LNCaP clone FGC (cell line): ENCODE results near the gene MGAT4D.
"Not testable (repeated sequence)": the region's sequence is repeated elsewhere in the genome, so short reads cannot be mapped to it uniquely, and the experiment has no call there.

Source experiments
- DNase-seq: peaks from one replicate; pipeline ENCODE4 v3.0.0-alpha.2; 2011; ENCODE audit warnings: low read depth
- H3K4me3 ChIP-seq: 2 replicates; pipeline ENCODE4 v1.5.1; 2011; ENCODE audit warnings: mild to moderate bottlenecking, low read depth, low read length, control low read depth
- CTCF ChIP-seq: IDR thresholded peaks from 2 replicates; pipeline ENCODE4 v1.5.1; 2012; ENCODE audit warnings: mild to moderate bottlenecking; ENCODE audit not compliant: control insufficient read depth, insufficient read depth; ENCODE audit errors: extremely low read depth

The MGAT4D gene

GRCh38 chr4:140448162-140448561 is 49.9 kb downstream of the MGAT4D start:
- DNase-seq = peak; percentile 48
- H3K4me3 ChIP-seq = peak overlapping the region; percentile 6; the same call in 1 of the 2 replicates
- TF ChIP-seq CTCF = no peak

- not testable (repeated sequence) for H3K4me3 ChIP-seq, DNase-seq
These were observed 53.7 kb downstream of the MGAT4D start for GRCh38 chr4:140444347-140444746.

- H3K4me3 ChIP-seq = no peak overlapping the region
- TF ChIP-seq CTCF = no peak
- DNase-seq = no peak
These were observed 58.4 kb downstream of the MGAT4D start for GRCh38 chr4:140439644-140440142.

- no peak for DNase-seq
- no peak for TF ChIP-seq CTCF
These were observed 70.1 kb downstream of the MGAT4D start for GRCh38 chr4:140427919-140428471.

GRCh38 chr4:140427106-140427918 is 70.8 kb downstream of the MGAT4D start, which contains the start of gene CLGN:
CLGN (minus strand) TSS chr4:140427648; CDS start chr4:140413078, 14,570 bp downstream.
- peak; percentile 52 for DNase-seq
- H3K4me3 ChIP-seq = peak within 1 kb of the TSS; percentile 96
- TF ChIP-seq CTCF = peak; percentile 52

More at GRCh38 chr4:140427919-140428471, 70.1 kb downstream of the MGAT4D start:
- H3K4me3 ChIP-seq = peak overlapping the region; percentile 96

GRCh38 chr4:140426610-140427105 is 71.4 kb downstream of the MGAT4D start:
- TF ChIP-seq CTCF = 0 out of 2 replicates have a peak, but pooled peaks have one; percentile 23
- H3K4me3 ChIP-seq = peak overlapping the region; percentile 96
- DNase-seq = no peak

- H3K4me3 ChIP-seq = no peak overlapping the region
- no peak for TF ChIP-seq CTCF
- DNase-seq = no peak
These were observed 75.0 kb downstream of the MGAT4D start for GRCh38 chr4:140423106-140423505.

GRCh38 chr4:140413130-140413969 is 84.7 kb downstream of the MGAT4D start:
- H3K4me3 ChIP-seq, DNase-seq: not testable (repeated sequence)
